Amniotic stem cell (primary cell): Measurements from ENCODE around the gene CSF3R.

Source experiments
- DNase-seq: peaks from one replicate; lab custom pipeline; 2025; lab: John Stamatoyannopoulos, UW

The CSF3R gene

GRCh38 chr1:36419569-36419968 lies 63.1 kb downstream of the CSF3R start:
- DNase-seq, result no peak

GRCh38 chr1:36419140-36419539 lies 63.6 kb downstream of the CSF3R start:
- DNase-seq, result no peak

DNA sequence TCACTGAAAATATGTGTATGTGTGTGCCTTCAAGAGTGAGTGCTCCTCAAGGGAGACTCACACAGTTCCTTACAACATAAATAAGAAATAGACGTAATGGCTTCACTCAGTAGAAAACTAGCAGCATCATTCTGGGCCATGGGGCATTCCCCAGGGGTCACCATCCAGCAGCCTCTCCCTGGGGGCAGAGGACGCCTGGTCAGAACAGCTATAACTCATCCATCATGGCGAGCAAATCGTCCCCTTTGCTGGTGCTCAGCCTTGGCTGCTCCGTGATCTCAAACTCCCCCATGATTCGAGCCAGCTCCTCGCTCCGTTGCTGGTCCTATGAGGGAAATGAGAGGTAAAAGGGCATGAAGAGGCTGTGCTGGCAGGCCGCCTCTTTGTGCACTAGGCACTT lies 64.8 kb downstream of the CSF3R start:
- no peak for DNase-seq
